Ovary (tissue), 9 donors: Measurements from ENCODE around the gene EEFSEC. TPM values are rescaled to one million over a fixed set of nuclear protein-coding genes. Genes with fewer than 3 reads are reported as not detected.

ENCODE experiments used
- DNase-seq, 5 donors: peaks; one replicate each; pipeline ENCODE4 v3.0.0-alpha.2; 2019 to 2020
- H3K27ac ChIP-seq, 2 donors: fragments of 200-600 bp; one replicate each; pipeline versions ENCODE4 v1.5.1 to v1.8.0; 2019 to 2022
- H3K27me3 ChIP-seq: fragments of 200-600 bp; one replicate; pipeline ENCODE4 v1.8.0; 2022
- H3K36me3 ChIP-seq: fragments of 200-600 bp; sonication (generic); one replicate; pipeline ENCODE4 v1.5.1; 2019
- H3K4me1 ChIP-seq: one replicate; pipeline ENCODE4 v1.8.1; 2013; ENCODE audit warnings: mild to moderate bottlenecking, moderate library complexity; ENCODE audit not compliant: insufficient read depth
- H3K4me3 ChIP-seq: fragments of 200-600 bp; sonication (generic); one replicate; pipeline ENCODE4 v1.5.1; 2017
- H3K9me3 ChIP-seq, 2 donors: fragments of 200-600 bp in 1 of 2; sonication (generic) in 1 of 2; one replicate each; pipeline versions ENCODE4 v1.5.1 to v1.8.1; 2013 to 2019; ENCODE audit warnings: mild to moderate bottlenecking in 1 of 2, moderate library complexity in 1 of 2
- CTCF ChIP-seq, 3 donors: fragments of 450-650 bp in 2 of 3; fragments of 200-600 bp in 1 of 3; IDR thresholded peaks; one replicate each; pipeline versions ENCODE4 v1.5.1 to v1.8.0; 2016 to 2022; ENCODE audit warnings: antibody characterized with exemption in 3 of 3, mild to moderate bottlenecking in 1 of 3
- EP300 ChIP-seq: sonication (generic); formaldehyde crosslinking; IDR thresholded peaks from one replicate; pipeline ENCODE4 v1.6.1; 2017; ENCODE audit warnings: antibody characterized with exemption
- POLR2A ChIP-seq: fragments of 450-650 bp; IDR thresholded peaks from one replicate; pipeline ENCODE4 v1.6.1; 2017; ENCODE audit warnings: antibody characterized with exemption, mild to moderate bottlenecking, moderate library complexity
- WGBS, 3 donors: extraction: QIAGEN DNeasy Blood & Tissue Kit in 1 of 3; methylation state at CpG; one replicate each; pipeline versions ENCODE4 v1.1.5 to v1.1.7; 2013 to 2017; 5-methylcytosine and 5-hydroxymethylcytosine counted together
- intact Hi-C, 4 donors: fragments of 100-400 bp; cut with DNase I; formaldehyde crosslinking; loops; one replicate each; pipeline versions ENCODE4 v1.11.0 to v1.15.1; 2022 to 2023
- polyA plus RNA-seq, 2 donors: library from polyadenylated mRNA; stranded (reverse); fragments of 200-250 nt in 1 of 2; fragments of 350-450 nt in 1 of 2; fragmentation: Illumina TruSeq in 1 of 2; extraction: RNeasy Lipid Tissue Mini Kit (QIAGEN cat#74804) in 1 of 2; gene quantifications; one replicate each; pipeline ENCODE4 v1.2.3, GENCODE V29; 2013 to 2014
- total RNA-seq, 7 donors: library from RNA; depleted of rRNA in 2 of 7; stranded (reverse); fragments of >200 nt in 2 of 7; fragmentation: NEBNext Ultra II Directional in 3 of 7; extraction: Animal tissue kit (Norgen Biotek cat#: 25700) in 3 of 7; gene quantifications; one replicate each; pipeline versions ENCODE4 v1.1.0 to v1.2.4, GENCODE V29; 2016 to 2023
- donor health status: DM: no; HTN: no; CAD: no; lungs with moderate emphysema.
- donor health status: DM: no; HTN: no; CAD: no.
- donor health status: Bipolar disorder and iron deficiency.
- donor health status: DM: yes; HTN: yes; CAD: no.
- donor health status: DM: no; HTN: no; CAD: no.
- donor health status: DM: yes; HTN: yes; CAD: no.

Gene EEFSEC
- total and polyA plus RNA-seq, 9 donors = 6.8 to 21.0 (median 15.4) TPM

- TF ChIP-seq CTCF (IDR thresholded peaks at IDR 0.05) = no peak
- TF ChIP-seq EP300 = no peak
- no peak for TF ChIP-seq POLR2A
- 72 to 91% (median 84%) methylated on average over 6 of the region's 6 CpGs for WGBS, 3 donors
- intact Hi-C loops = no loop called here
These were observed 23.1 kb downstream of the EEFSEC start for GRCh38 chr3:128176276-128176833.

GRCh38 chr3:128177865-128178264 lies 24.6 kb downstream of the EEFSEC start:
- Histone ChIP-seq H3K27ac (no peak overlapping the region), H3K4me3 (no peak overlapping the region), H3K27me3 (no peaks in the 10 kb centered on the region), H3K4me1 (peaks cover 2% of the 10 kb centered on the region), H3K36me3 (no peaks in the 10 kb centered on the region), H3K9me3 (no peaks in the 10 kb centered on the region)
- no peak for TF ChIP-seq EP300
- TF ChIP-seq CTCF (IDR thresholded peaks at IDR 0.05) = no peak
- no peak for TF ChIP-seq POLR2A
- DNase-seq = no peak
- WGBS, 3 donors = 64 to 75% (median 71%) methylated on average over 2 of the region's 2 CpGs
- intact Hi-C loops = no loop called here

More at GRCh38 chr3:128176276-128176833, 23.1 kb downstream of the EEFSEC start:
- no peak for DNase-seq
- Histone ChIP-seq H3K4me1 (peaks cover 2% of the 10 kb centered on the region), H3K27me3 (no peaks in the 10 kb centered on the region), H3K4me3 (no peak overlapping the region), H3K9me3 (no peaks in the 10 kb centered on the region), H3K36me3 (no peaks in the 10 kb centered on the region), H3K27ac (no peak overlapping the region)

GRCh38 chr3:128178782-128179483 lies 25.7 kb downstream of the EEFSEC start:
- TF ChIP-seq POLR2A (no peak), EP300 (no peak), CTCF (IDR thresholded peaks at IDR 0.05) (no peak)
- intact Hi-C loops = no loop called here
- Histone ChIP-seq H3K36me3 (no peaks in the 10 kb centered on the region), H3K4me3 (peak overlapping the region; percentile 2), H3K4me1 (no peaks in the 10 kb centered on the region), H3K27me3 (no peaks in the 10 kb centered on the region), H3K27ac (no peak overlapping the region), H3K9me3 (no peaks in the 10 kb centered on the region)
- WGBS, 3 donors = 14 to 23% (median 21%) methylated on average over 4 of the region's 4 CpGs
- no peak for DNase-seq

GRCh38 chr3:128179484-128179819 lies 26.2 kb downstream of the EEFSEC start:
- Histone ChIP-seq H3K27me3 (no peaks in the 10 kb centered on the region), H3K36me3 (no peaks in the 10 kb centered on the region), H3K9me3 (no peaks in the 10 kb centered on the region), H3K4me1 (no peaks in the 10 kb centered on the region), H3K27ac (no peak overlapping the region), H3K4me3 (no peak overlapping the region)
- intact Hi-C loops = no loop called here
- no peak for DNase-seq
- WGBS, 3 donors = 24 to 44% (median 41%) methylated on average over 7 of the region's 7 CpGs
- TF ChIP-seq CTCF (IDR thresholded peaks at IDR 0.05) (no peak), POLR2A (no peak), EP300 (no peak)
